ENCODE results near the gene SMARCA2. TPM values are rescaled to one million over a fixed set of nuclear protein-coding genes. Genes with fewer than 3 reads are reported as not detected.

The SMARCA2 gene
- total RNA-seq, 6 experiments from 2014 or later, result 73.2 to 113 (median 96.6) TPM

GRCh38 chr9:2125906-2126305, 110.8 kb downstream of the SMARCA2 start:
- peak overlapping the region; percentile 58 for H3K27ac Mint-ChIP-seq
- peaks cover 52% of the 10 kb centered on the region for H3K4me1 Mint-ChIP-seq (ENCODE audit: low read depth)
- no peak for DNase-seq
- peaks cover 34% of the 10 kb centered on the region for H3K36me3 Mint-ChIP-seq (ENCODE audit: low read depth)
- H3K4me3 Mint-ChIP-seq, result peak overlapping the region; percentile 82
- no peaks in the 10 kb centered on the region for H3K27me3 Mint-ChIP-seq (ENCODE audit: insufficient read depth)
- no peak for TF ChIP-seq CTCF (IDR thresholded peaks at IDR 0.05)
- H3K9me3 Mint-ChIP-seq, result no peaks in the 10 kb centered on the region

- Mint-ChIP-seq H3K27ac (peak overlapping the region; percentile 58), H3K36me3 (ENCODE audit: low read depth) (peaks cover 34% of the 10 kb centered on the region), H3K4me1 (ENCODE audit: low read depth) (peaks cover 52% of the 10 kb centered on the region), H3K4me3 (peak overlapping the region; percentile 82; the same call in 1 of the 2 replicates), H3K27me3 (ENCODE audit: insufficient read depth) (no peaks in the 10 kb centered on the region), H3K9me3 (no peaks in the 10 kb centered on the region)
- no peak for TF ChIP-seq CTCF (IDR thresholded peaks at IDR 0.05)
- DNase-seq, result no peak
Measured at GRCh38 chr9:2126331-2126803, 111.2 kb downstream of the SMARCA2 start.

GRCh38 chr9:2127486-2127885, 112.3 kb downstream of the SMARCA2 start:
- Mint-ChIP-seq H3K27me3 (ENCODE audit: insufficient read depth) (no peaks in the 10 kb centered on the region), H3K27ac (0 out of 2 replicates have a peak overlapping the region, but pooled peaks have one; percentile 51), H3K9me3 (no peaks in the 10 kb centered on the region), H3K36me3 (ENCODE audit: low read depth) (peaks cover 33% of the 10 kb centered on the region), H3K4me1 (ENCODE audit: low read depth) (peaks cover 56% of the 10 kb centered on the region), H3K4me3 (no peak overlapping the region)
- no peak for TF ChIP-seq CTCF (IDR thresholded peaks at IDR 0.05)
- DNase-seq, result peak; percentile 18

- Mint-ChIP-seq H3K27me3 (ENCODE audit: insufficient read depth) (no peaks in the 10 kb centered on the region), H3K4me3 (no peak overlapping the region), H3K27ac (peak overlapping the region; percentile 51; the same call in 1 of the 2 replicates), H3K36me3 (ENCODE audit: low read depth) (peaks cover 27% of the 10 kb centered on the region), H3K9me3 (no peaks in the 10 kb centered on the region), H3K4me1 (ENCODE audit: low read depth) (peaks cover 58% of the 10 kb centered on the region)
- no peak for DNase-seq
- no peak for TF ChIP-seq CTCF (IDR thresholded peaks at IDR 0.05)
Measured at GRCh38 chr9:2128141-2128540, 113.0 kb downstream of the SMARCA2 start.

GRCh38 chr9:2128618-2129017, 113.5 kb downstream of the SMARCA2 start:
- H3K4me3 Mint-ChIP-seq, result no peak overlapping the region
- H3K9me3 Mint-ChIP-seq, result no peaks in the 10 kb centered on the region

More at GRCh38 chr9:2128618-2129017, 113.5 kb downstream of the SMARCA2 start:
- DNase-seq, result no peak
- peaks cover 58% of the 10 kb centered on the region for H3K4me1 Mint-ChIP-seq (ENCODE audit: low read depth)
- no peak overlapping the region for H3K27ac Mint-ChIP-seq
- TF ChIP-seq CTCF (IDR thresholded peaks at IDR 0.05), result no peak
- H3K36me3 Mint-ChIP-seq (ENCODE audit: low read depth), result peaks cover 22% of the 10 kb centered on the region
- no peaks in the 10 kb centered on the region for H3K27me3 Mint-ChIP-seq (ENCODE audit: insufficient read depth)

Measured in HFFc6 (cell line).